HG03558 (cell line): ENCODE results near the gene STXBP6.
"Not testable (repeated sequence)": the region's sequence is repeated elsewhere in the genome, so short reads cannot be mapped to it uniquely, and the experiment has no call there.

Experiments used
- ATAC-seq: cut with Tn5 transposase; IDR thresholded peaks from one replicate; pipeline ENCODE4 v1.9.1; 2021; ENCODE audit warnings: moderate number of reproducible peaks; ENCODE audit not compliant: unreplicated experiment; ENCODE audit errors: extremely low read depth

The STXBP6 gene

DNA sequence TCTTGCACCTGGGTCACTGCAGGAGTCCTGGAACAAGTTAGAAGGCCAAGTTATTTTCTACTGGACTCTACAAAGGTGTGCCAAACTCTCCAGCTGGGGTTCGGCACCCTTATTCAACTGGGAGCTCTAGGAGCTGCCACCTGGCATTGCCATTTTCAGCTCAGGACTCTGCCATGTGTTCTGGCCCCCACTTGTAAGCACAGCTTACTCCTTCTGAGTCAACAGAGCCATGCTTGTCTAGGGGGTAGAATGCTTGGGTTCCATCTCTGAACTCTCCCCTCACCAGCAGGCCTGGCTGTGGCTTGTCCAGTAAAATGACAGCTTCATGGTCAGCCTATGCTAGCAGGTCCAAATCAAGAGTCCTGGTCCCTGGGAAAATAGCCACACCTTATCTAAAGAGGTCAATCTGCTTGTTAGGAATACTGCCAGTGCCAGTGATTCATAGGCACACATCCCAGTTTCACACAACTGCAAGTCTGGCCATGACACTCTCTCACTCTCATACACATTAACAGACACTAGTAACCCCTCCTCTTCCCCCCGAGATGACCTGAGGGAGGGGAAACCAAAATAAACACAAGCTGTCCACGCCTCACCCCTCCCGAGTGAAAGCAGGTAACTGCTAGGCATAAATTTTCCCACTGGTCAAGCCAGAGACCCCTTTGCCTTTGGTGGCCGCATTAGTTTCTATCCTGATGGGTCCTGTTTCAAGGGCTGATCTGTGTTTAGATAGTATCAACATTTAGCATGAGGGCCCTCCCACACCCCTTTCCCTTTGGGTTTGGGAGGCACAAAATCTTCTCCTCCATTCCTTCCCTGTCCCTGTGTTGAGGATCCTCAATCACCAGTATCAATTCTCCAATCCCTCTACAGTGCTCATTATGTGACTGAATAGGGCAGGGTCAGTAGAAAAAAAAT is 233.7 kb downstream of the STXBP6 start:
- ATAC-seq = no peak

DNA sequence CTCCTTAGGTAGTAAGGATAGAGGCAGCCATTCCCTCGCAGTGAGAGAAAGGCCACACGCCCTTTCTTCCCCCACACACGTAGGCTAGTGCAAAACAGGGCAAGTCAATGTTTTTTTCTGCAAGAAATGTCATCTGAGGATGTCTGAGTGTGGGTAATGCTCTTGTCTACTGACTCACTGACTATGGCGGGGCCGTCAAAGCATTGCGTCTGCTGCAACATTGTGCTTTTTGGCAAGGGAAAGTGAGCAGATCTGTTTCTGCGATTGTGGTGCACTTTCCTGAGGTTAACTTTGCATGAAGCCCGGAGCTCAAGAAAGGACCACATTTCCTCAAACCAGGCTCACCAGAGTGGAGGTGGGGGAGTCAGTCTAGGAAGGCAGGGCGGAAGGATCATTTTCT is 234.4 kb downstream of the STXBP6 start:
- no peak for ATAC-seq

GRCh38 chr14:24814944-24815343 is 235.0 kb downstream of the STXBP6 start:
- no peak for ATAC-seq

- ATAC-seq = no peak
Observed at GRCh38 chr14:24814346-24814745, 235.6 kb downstream of the STXBP6 start.

GRCh38 chr14:24813819-24814259 is 236.1 kb downstream of the STXBP6 start:
- ATAC-seq = no peak

DNA sequence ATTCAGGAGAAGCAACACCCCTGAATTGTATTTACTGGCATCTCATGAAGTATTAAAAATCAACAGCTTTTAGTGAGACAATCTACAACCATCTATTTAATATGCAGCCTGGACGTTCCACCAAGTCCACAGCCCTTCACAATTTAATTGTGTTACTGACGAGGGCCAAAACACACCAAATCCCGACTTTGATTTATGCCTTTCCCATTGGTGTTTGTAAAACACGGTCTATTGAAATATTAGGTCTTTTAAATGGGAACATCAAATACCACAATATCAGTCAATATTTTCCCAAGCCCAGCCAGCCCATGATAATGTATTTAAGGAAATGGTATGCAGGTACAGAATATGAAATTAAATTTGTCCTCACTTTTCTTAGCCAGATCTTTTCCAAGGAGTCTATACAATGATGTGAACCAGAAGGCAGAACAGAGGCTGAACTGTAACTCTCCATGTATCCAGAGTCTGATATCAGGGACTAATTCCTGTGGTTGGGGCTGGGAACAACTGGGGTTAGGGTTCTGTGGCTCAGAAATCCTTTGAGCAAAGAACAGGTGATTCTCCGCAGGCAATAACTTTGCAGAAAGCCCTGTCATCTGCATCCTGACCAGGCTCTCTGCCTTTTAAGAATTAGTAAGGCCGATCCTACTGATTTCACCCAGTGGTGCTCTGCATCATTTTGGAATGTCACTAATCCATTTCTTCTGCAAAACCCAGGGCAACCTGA is 236.7 kb downstream of the STXBP6 start:
- ATAC-seq = no peak

DNA sequence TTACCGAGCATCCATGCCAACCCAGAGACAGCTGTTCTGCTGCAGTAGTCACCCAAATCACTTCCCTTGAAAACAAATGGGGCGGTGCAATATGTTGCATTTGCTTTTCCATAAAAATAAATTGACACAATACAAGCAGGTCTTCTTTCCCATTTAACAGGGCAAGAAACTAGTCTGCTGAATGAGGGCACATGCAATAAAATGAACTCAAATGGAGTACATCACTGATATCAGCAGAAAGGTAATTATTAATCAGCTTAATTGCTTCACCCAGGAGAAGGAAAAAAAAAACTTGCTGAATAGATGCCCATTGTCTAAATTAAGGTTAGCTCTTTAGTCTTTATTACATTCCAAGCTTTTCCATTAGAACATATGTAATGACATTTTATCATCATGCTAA is 240.8 kb downstream of the STXBP6 start:
- no peak for ATAC-seq

GRCh38 chr14:24808412-24808811 is 241.5 kb downstream of the STXBP6 start:
- no peak for ATAC-seq

DNA sequence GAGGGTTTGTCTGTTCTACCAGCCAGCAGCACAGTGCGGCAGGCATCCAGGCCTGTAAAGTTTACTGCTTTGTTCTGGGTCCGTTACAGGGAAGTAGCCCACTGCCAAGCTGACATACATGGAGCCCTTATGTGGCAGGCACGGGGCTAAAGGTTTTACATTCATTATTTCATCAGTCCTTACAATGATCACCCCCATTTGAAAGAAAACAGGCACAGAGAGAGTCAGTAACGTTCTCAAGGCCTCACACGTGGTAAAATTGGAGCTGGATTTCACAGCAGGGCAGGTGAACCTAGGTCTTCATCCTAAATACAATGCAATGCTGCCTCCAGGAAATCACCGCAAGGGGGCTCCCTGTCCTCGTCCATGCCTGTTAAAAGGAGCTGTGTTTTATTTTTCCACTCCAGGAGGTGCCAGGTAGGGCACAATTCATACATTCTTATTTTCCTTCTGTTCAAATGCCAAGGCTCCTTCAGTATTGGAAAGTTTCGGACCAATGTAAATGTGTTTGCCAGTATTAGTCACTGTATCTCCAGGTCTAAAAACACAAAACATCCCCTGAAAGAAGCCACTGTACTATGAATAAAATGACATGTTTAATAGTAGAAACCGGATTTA is 243.8 kb downstream of the STXBP6 start:
- no peak for ATAC-seq

GRCh38 chr14:24804552-24805212 is 245.3 kb downstream of the STXBP6 start:
- no peak for ATAC-seq

- ATAC-seq = no peak
Observed at GRCh38 chr14:24803933-24804494, 245.9 kb downstream of the STXBP6 start.

DNA sequence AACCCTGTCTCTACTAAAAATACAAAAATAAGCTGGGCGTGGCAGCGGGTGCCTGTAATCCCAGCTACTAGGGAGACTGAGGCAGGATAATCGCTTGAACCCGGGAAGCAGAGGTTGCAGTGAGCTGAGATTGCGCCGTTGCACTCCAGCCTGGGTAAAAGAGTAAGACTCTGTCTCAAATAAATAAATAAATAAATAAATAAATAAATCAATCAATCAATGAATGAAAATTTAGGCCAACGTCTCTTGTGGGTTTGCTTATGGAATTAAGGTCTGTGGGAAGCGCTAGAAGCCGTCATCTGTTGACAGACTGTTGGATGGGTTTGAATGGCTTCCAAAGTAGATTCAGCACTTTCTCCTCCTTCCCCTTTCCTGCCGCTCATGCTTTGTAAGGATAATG is 246.5 kb downstream of the STXBP6 start:
- not testable (repeated sequence) for ATAC-seq

DNA sequence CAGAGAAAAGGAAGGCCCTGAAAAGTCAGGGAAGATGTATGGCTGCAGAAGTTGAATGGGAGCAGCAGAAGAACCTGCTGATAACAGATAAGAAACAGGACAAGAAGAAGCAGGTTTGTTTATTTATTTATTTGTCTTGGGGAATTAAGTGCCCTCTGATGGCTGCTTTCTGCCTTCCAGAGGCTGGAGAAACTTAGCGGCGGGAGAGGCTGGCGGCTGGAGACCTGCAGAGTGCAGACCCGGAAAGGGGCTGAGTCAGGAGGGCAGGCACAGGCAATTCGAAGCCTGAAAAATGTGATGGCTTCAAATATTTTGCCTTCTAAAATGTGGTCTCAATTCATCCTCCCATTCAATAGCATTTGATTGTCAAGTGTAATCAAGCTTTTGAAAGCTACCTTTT is 247.7 kb downstream of the STXBP6 start:
- ATAC-seq = no peak

- ATAC-seq = no peak
Observed at GRCh38 chr14:24801024-24801423, 248.9 kb downstream of the STXBP6 start.

DNA sequence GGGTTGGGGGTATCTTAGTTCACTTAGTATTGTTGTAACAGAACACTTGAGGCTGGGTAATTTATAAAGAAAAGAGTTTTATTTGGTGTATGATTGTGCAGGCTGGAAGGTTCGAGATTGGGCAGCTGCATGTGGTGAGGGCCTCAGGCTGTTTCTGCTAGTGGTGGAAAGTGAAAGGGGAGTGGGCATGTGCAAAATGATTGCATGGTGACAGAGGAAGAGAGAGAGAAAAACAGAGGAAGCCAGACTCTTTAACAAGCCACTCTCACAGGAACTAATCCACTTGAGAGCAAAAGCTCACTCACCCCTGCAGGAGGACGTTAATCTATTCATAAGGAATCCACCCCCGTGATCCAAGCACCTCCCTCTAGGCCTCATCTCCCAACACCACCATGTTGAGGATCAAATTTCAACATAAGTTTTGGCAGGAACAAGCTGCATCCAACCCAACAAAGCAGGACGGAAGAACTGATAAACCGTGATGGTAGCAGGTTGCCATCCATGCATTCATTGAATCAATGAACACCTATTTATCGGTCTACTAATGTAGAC is 251.0 kb downstream of the STXBP6 start:
- ATAC-seq = no peak

DNA sequence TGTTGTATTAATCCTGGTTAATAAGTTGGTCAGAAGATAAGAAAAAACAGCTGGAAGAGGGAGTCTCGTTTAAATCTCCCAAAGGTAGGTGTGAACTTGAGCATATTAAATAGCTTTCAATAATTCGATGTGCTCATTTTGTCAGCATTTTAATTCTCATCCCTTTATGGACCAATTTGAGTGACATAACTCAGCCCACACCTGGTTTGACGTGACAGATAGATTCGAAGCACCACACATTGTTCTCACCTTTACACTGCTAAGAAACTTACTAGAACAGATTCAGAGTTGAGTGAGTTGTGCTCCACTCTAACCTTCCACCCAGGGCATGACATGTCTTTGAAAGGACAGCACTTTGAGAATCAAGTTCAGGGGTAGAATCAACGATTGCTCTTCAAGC is 254.5 kb downstream of the STXBP6 start:
- no peak for ATAC-seq

DNA sequence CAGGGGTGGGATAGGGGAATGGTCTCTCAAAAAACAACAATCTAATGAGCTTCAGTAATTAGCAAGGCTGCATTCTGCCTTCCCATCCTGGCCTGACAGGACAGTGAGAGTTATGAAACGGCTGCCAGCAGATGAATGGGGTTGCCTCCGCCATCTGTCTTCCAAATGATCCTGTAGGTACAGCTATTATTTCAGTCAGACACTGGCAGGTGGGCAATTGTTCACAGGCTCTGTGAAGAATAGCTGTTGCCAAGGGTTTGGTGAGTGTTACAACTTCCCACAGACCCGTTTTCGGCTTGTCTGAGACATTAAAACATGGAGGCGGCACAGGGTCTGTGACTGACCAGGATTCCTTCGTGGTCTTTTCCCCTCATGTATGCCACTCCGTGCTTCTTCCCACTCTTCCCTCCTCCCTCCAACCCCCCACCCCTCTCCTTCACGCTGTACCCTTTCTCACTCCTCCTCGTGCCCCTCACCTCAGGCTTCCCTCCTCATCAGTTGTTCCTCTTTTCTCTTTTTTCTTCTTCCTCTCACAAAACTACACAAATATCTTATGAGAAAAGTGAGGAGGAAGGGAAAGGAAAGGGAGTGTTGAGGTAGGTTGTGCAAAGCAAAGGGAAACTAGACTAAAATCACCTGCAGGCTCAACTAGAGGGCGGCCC is 255.2 kb downstream of the STXBP6 start:
- ATAC-seq = no peak

- no peak for ATAC-seq
Observed at GRCh38 chr14:24790196-24790595, 259.8 kb downstream of the STXBP6 start.

DNA sequence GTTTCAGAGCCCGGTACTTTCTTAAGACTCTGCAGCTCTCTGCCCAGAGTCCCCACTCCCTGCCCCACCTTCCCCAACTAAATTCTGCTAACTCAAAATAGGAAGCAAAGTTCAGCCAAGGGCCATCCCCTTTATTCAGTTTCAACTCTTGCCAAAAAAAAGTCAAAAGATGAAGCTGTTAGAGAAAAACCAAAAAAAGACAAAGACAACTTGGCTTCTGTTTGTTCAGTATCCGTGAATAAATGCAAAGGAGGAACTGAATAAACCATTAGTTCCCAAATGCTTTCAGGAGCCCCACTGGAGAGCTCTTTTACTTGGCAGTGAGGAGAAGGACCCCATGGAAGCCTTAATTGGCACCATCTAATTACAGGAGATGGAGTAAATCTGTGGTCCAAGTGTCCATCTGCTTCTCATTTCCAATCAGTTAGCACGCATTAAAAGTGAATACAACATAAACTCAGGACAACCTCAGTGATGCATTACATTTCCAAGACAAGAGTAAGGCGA is 260.5 kb downstream of the STXBP6 start:
- ATAC-seq = no peak
